Measurements from ENCODE around the gene SAXO1.

GRCh38 chr9:18976221-18976708 is 56.7 kb downstream of the SAXO1 start:
- TF ChIP-seq POLR2A (IDR thresholded peaks at IDR 0.05) (no peak), CTCF (IDR thresholded peaks at IDR 0.05) (no peak)

All from testis (tissue), 2 donors.